Stimulated activated memory B cell treated with anti-CD40 and anti-IgM and Interleukin-4, amounts not matched to agents 10 μg/mL and 1 μg/mL and 100 μg/mL, for 72 hours (primary cell): Measurements from ENCODE around the gene LHFPL4.
"Not testable (repeated sequence)": the region's sequence is repeated elsewhere in the genome, so short reads cannot be mapped to it uniquely, and the experiment has no call there.

ENCODE experiments used
- ATAC-seq: fragments of 150-1000 bp; cut with Tn5 transposase; 2 replicates; pipeline ENCODE4 v1.10.0; 2021
- H3K27ac Mint-ChIP-seq: one replicate; pipeline ENCODE4 v1.8.0; 2022; ENCODE audit warnings: mild to moderate bottlenecking, mixed read lengths
- H3K27me3 Mint-ChIP-seq: one replicate; pipeline ENCODE4 v1.8.0; 2022; ENCODE audit warnings: mixed read lengths
- H3K36me3 Mint-ChIP-seq: one replicate; pipeline ENCODE4 v1.8.0; 2022; ENCODE audit warnings: mixed read lengths
- H3K4me1 Mint-ChIP-seq: one replicate; pipeline ENCODE4 v1.8.0; 2022; ENCODE audit warnings: mixed read lengths
- H3K4me3 Mint-ChIP-seq: one replicate; pipeline ENCODE4 v1.8.0; 2022; ENCODE audit warnings: mild to moderate bottlenecking, moderate library complexity, mixed read lengths
- H3K9me3 Mint-ChIP-seq: one replicate; pipeline ENCODE4 v1.8.0; 2022; ENCODE audit warnings: mixed read lengths

LHFPL4 gene

DNA sequence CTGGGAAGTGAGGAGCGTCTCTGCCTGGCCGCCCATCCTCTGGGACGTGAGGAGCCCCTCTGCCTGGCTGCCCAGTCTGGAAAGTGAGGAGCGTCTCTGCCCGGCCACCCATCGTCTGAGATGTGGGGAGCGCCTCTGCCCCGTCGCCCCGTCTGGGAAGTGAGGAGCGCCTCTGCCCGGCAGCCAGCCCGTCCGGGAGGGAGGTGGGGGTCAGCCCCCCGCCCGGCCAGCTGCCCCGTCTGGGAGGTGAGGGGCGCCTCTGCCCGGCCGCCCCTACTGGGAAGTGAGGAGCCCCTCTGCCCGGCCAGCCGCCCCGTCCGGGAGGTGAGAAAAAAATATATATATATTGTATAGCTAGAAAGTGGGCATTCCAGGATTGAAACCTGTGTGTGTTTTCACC, 6.4 kb upstream of the LHFPL4 start:
- not testable (repeated sequence) for H3K27ac Mint-ChIP-seq, H3K4me1 Mint-ChIP-seq, H3K4me3 Mint-ChIP-seq, ATAC-seq, H3K9me3 Mint-ChIP-seq, H3K36me3 Mint-ChIP-seq
- H3K27me3 Mint-ChIP-seq, result peaks cover 37% of the 10 kb centered on the region

DNA sequence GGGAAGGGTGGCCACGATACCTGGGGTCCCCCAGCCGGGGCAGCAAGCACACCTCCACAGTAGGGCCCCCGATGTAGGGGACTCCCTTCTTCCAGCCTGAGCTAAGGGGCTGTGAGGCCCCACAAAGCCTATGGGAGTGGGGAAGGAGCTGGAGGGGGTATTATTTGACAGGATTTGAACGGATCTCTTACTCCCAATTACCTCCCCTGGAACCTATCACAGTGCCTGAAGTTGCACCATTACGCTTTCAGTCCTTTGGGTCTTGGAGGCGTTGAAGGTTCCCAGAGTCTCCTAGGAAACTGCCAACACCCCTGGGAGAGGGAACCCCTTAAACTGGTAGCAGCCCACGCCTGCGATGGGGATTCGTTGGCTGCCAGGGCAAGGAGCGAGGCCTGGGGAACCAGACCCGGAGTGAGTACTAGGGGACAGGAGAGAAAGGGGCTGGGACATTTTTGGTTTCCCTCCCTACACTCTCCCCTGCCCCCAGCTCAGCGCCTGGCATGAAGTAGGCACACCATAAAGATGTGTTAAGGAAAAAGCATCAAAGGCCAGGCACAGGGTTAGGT, 409 bp upstream of the LHFPL4 start:
- ATAC-seq, result no peak
- Mint-ChIP-seq H3K27me3 (peaks cover 68% of the 10 kb centered on the region), H3K4me1 (peaks cover 14% of the 10 kb centered on the region), H3K4me3 (no peak overlapping the region), H3K36me3 (no peaks in the 10 kb centered on the region), H3K27ac (no peak overlapping the region), H3K9me3 (no peaks in the 10 kb centered on the region)

DNA sequence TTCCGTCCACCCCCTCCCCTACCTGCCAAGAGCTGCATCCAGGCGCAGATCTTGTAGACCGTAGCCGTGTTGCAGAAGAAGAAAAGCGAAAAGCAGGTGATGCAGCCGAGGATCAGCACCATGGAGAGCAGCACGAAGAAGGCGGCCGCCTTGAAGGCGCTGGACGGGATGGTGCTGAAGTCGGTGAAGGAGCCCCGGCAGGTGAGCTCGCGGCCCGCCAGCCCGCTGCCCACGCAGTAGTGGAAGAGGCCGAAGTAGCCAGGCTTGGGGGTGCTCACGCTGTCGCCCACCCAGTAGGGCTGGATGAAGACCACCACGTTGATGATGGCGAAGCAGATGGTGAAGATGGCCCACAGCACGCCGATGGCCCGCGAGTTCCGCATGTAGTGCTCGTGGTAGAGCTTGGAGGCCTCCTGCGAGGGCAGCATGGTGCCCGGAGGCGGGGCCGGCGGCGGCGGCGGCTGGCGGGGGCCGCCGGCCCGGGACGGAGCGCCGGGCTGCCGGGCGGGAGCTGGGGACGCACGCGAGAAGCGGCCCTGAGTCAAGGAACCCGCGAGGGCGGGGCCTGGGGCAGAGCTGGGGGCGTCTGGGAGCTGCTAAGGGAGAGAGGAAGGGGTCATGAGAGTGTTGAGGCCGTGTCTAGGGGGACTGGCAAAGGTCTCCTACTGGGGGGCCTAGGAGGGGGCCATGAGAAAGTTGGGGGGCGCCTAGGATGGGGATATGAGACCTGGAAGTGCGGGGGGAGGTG, 1.2 kb downstream of the LHFPL4 start:
- no peak for ATAC-seq
- Mint-ChIP-seq H3K27ac (no peak overlapping the region), H3K36me3 (no peaks in the 10 kb centered on the region), H3K27me3 (peaks cover 73% of the 10 kb centered on the region), H3K4me3 (no peak overlapping the region), H3K4me1 (peaks cover 14% of the 10 kb centered on the region), H3K9me3 (no peaks in the 10 kb centered on the region)

DNA sequence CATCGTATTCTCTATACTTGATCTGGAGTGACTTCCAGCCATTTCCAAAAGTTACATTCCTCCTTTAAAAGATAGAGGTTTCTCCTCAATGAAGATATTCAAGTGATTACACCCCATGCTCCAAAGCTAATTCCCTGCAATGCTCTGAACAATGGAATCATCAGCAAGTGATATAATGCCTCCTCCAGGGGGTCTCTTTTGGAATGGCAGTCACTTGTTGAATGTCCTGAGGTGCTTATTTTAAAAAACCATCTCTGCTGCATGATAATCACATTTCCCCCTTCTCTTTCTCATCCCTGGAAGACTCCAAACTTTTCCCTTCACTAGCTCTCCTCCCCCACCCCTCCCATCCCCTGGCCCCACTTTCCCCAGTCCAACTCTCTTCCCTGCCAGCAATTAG, 2.6 kb downstream of the LHFPL4 start:
- H3K36me3 Mint-ChIP-seq, result no peaks in the 10 kb centered on the region
- no peak for ATAC-seq
- no peaks in the 10 kb centered on the region for H3K9me3 Mint-ChIP-seq
- H3K4me3 Mint-ChIP-seq, result no peak overlapping the region
- peaks cover 14% of the 10 kb centered on the region for H3K4me1 Mint-ChIP-seq
- no peak overlapping the region for H3K27ac Mint-ChIP-seq
- peaks cover 67% of the 10 kb centered on the region for H3K27me3 Mint-ChIP-seq

DNA sequence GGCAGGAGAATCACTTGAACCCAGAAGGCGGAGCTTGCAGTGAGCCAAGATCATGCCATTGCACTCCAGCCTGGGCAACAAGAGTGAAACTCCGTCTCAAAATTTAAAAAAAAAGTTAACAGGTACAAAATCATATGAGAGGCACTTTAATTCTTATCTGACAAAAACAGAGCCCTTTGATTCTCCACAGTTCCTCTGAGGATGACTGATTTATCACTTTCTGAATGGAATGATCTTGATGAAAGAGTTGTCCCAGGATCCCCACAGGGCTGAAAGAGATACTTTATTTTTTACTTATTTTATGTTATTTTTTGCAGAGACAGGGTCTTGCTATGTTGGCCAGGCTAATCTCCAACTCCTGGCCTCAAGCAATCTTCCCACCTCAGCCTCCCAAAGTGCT, 4.0 kb downstream of the LHFPL4 start:
- H3K36me3 Mint-ChIP-seq, result no peaks in the 10 kb centered on the region
- peaks cover 70% of the 10 kb centered on the region for H3K27me3 Mint-ChIP-seq
- peaks cover 14% of the 10 kb centered on the region for H3K4me1 Mint-ChIP-seq
- ATAC-seq, result no peak
- no peak overlapping the region for H3K27ac Mint-ChIP-seq
- no peak overlapping the region for H3K4me3 Mint-ChIP-seq
- H3K9me3 Mint-ChIP-seq, result no peaks in the 10 kb centered on the region

DNA sequence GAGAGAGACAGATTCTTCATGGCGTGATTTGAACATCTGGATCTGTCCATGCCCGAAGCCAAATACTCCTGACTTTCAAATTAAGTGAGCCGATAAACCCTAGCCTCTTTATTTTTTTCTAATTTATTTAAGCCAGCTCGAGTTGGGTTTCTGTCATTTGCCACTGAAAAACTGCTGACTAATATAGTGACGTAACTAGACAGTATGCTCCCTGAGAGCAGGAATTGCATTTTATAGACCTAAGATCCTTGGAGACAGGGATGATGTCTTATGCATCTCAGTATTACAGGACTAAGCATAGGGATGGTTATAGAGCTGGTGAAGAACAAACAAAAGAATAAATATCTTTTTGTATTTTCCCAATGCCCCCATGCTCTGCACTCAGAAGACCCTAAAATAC, 4.6 kb downstream of the LHFPL4 start:
- no peaks in the 10 kb centered on the region for H3K36me3 Mint-ChIP-seq
- H3K4me3 Mint-ChIP-seq, result no peak overlapping the region
- peaks cover 73% of the 10 kb centered on the region for H3K27me3 Mint-ChIP-seq
- no peak for ATAC-seq
- H3K4me1 Mint-ChIP-seq, result peaks cover 14% of the 10 kb centered on the region
- H3K9me3 Mint-ChIP-seq, result no peaks in the 10 kb centered on the region
- H3K27ac Mint-ChIP-seq, result no peak overlapping the region

DNA sequence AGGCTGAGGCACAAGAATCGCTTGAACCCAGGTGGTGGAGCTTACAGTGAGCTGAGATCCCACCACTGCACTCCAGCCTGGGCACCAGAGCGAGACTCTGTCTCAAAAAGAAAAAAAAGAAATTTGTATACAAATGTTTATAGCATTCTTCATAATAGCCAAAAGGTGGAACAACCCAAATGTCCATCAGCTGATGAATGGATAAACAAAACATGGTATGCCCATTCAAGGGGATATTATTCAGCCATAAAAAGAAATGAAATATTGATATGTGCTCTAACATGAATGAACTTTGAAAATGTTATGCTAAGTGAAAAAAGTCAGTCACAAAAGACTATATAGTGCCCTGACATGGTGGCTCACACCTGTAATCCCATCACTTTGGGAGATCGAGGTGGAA, 11.4 kb downstream of the LHFPL4 start:
- Mint-ChIP-seq H3K27me3 (peaks cover 27% of the 10 kb centered on the region), H3K36me3 (no peaks in the 10 kb centered on the region), H3K4me3 (no peak overlapping the region), H3K27ac (no peak overlapping the region), H3K9me3 (no peaks in the 10 kb centered on the region), H3K4me1 (no peaks in the 10 kb centered on the region)
- ATAC-seq, result no peak

DNA sequence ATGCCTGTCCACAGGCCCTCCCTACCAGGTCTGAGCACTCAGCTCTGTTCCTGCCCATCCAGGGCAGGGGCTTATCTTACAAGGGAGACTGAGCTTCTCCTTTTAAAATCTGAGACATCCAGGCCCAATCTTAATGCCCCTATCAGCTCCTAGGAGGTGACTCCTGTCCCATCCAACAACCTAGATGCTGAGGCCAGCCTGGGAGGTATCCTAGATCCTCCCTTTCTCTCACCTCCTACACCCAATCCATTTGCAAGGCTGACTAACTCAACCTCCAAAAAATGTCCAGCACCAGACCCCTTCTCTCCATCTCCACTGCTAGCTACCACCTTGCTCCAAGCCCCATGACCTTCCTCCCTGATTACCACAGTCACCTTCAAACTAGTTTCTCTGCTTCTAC, 17.4 kb downstream of the LHFPL4 start:
- Mint-ChIP-seq H3K4me3 (no peak overlapping the region), H3K9me3 (no peaks in the 10 kb centered on the region), H3K27me3 (peaks cover 5% of the 10 kb centered on the region), H3K36me3 (no peaks in the 10 kb centered on the region), H3K27ac (no peak overlapping the region), H3K4me1 (no peaks in the 10 kb centered on the region)
- ATAC-seq, result peak; percentile 34

DNA sequence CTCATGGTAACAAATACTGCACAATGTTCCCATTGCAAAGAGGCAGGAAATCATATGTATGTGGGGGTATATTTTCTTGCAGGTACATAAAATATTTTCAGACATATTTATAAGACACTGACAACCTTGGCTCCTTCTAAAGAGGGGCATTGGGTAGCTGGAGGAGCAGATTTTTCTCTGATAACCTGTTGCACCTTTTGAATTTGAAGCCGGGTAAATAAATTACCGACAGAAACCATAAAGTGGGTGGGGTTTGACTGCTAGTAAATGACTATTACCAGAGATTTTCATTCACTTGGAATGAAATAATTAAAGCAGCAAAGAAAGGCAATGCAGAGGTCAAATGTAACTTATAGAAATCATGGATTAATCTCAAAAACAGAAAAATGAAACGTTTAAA, 19.2 kb downstream of the LHFPL4 start:
- Mint-ChIP-seq H3K27me3 (peaks cover 5% of the 10 kb centered on the region), H3K4me1 (no peaks in the 10 kb centered on the region), H3K27ac (no peak overlapping the region), H3K36me3 (no peaks in the 10 kb centered on the region), H3K4me3 (no peak overlapping the region), H3K9me3 (no peaks in the 10 kb centered on the region)
- no peak for ATAC-seq

DNA sequence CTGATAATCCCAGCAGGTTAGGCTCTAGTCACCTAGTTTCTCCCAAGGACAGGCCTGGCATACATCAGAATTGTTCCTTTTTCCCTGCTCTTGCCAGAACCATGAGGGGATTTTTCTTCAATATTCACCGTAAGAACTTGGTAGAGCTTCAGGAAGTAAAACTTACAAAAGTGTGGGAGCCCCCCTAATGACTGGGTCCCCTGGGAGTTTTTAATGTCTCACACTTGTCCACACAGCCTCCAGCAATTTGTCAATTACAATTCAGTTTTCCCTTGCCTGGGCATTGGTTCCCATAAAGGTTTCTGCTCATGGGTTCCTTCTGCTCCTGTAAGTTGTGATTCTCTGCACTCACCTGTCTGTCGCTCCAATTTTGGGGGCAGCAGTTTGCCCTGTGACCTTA, 28.5 kb downstream of the LHFPL4 start:
- Mint-ChIP-seq H3K27me3 (peaks cover 62% of the 10 kb centered on the region), H3K27ac (no peak overlapping the region), H3K36me3 (no peaks in the 10 kb centered on the region), H3K4me3 (no peak overlapping the region), H3K4me1 (no peaks in the 10 kb centered on the region), H3K9me3 (no peaks in the 10 kb centered on the region)
- no peak for ATAC-seq

DNA sequence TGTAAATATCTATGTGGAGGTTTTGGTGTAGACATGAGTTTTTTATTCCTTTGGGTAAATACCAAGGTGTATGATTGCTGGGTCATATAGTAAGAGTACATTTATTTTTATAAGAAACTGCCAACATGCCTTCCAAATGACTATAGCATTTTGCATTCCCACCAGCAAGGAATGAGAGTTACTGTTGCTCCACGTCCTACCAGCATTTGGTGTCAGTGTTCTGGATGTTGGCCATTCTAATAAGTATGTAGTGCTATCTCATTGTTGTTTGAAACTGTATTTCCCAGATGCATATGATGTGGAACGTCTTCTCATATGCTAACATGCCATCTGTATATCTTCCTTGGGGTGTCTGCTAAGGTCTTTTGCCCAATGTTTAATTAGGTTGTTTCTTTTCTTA, 38.7 kb downstream of the LHFPL4 start:
- Mint-ChIP-seq H3K36me3 (no peaks in the 10 kb centered on the region), H3K9me3 (no peaks in the 10 kb centered on the region), H3K4me1 (no peaks in the 10 kb centered on the region), H3K4me3 (no peak overlapping the region), H3K27me3 (peaks cover 19% of the 10 kb centered on the region), H3K27ac (no peak overlapping the region)
- no peak for ATAC-seq

DNA sequence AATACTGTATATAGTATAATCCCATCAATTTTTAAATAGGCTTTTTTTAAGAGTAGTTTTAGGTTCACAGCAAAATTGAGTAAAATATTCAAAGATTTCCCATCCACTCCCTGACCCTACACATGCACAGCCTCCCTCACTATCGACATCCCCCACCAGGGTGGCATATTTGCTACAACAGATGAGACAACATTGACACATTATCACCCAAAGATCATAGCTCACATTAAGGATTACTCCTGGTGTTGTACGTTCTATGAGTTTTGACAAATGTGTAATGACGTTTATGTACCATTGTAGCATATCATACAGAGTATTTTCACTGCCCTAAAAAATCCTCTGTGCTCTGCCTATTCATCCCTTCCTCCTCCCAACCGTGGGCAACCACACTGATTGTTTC, 39.3 kb downstream of the LHFPL4 start:
- Mint-ChIP-seq H3K27me3 (peaks cover 19% of the 10 kb centered on the region), H3K4me3 (no peak overlapping the region), H3K9me3 (no peaks in the 10 kb centered on the region), H3K36me3 (no peaks in the 10 kb centered on the region), H3K27ac (no peak overlapping the region), H3K4me1 (peaks cover 2% of the 10 kb centered on the region)
- no peak for ATAC-seq

DNA sequence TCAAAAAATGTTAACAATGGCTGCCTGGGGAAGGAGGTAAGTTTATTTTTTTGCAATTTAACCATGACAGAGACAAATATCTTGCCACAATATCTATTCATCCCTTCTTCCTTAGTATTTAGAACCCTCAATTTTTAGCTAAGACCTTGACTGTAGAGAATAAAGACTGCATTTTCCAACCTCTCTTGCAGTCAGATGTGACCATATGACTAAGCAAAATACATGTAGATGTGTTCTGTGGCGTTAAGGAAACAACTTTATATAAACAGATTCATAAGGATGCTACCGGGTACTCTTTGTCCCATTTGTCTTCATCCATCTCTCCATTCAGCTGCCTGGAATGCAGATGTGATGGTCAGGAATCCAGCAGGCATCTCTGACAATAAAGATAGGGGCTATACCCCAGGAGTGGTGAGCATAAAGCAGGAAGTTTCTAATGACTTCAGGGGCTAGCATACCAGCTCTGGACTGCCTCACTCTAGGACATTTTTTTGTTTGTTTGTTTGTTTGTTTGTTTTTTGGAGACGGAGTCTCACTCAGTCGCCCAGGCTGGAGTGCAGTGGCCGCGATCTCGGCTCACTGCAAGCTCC, 41.1 kb downstream of the LHFPL4 start:
- no peak overlapping the region for H3K27ac Mint-ChIP-seq
- no peak overlapping the region for H3K4me3 Mint-ChIP-seq
- H3K9me3 Mint-ChIP-seq, result no peaks in the 10 kb centered on the region
- no peaks in the 10 kb centered on the region for H3K36me3 Mint-ChIP-seq
- no peak for ATAC-seq
- peaks cover 7% of the 10 kb centered on the region for H3K4me1 Mint-ChIP-seq
- H3K27me3 Mint-ChIP-seq, result peaks cover 27% of the 10 kb centered on the region

DNA sequence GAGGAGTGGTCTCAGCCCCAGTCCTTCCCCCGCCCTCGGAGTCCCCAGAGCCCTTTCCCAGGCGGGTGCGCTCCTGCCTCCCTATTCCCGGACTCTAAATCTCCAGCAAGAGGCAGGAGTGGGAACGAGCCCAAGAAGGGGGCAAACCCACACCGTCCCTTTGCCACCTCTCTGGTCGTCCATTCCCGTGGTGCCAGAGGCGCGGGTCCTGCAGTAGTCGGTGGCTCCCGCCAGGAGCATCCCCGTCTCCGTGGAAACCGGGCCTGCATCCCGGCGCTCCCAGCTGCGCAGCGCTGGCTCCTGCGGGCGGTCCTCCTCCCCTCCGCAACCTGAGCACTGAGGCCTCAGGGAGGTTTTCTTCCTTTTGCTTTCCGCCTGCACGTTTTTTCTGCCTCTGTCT, 44.8 kb downstream of the LHFPL4 start:
- no peaks in the 10 kb centered on the region for H3K36me3 Mint-ChIP-seq
- H3K9me3 Mint-ChIP-seq, result no peaks in the 10 kb centered on the region
- ATAC-seq, result no peak
- H3K27ac Mint-ChIP-seq, result no peak overlapping the region
- H3K4me3 Mint-ChIP-seq, result no peak overlapping the region
- H3K4me1 Mint-ChIP-seq, result peaks cover 22% of the 10 kb centered on the region
- peaks cover 47% of the 10 kb centered on the region for H3K27me3 Mint-ChIP-seq

DNA sequence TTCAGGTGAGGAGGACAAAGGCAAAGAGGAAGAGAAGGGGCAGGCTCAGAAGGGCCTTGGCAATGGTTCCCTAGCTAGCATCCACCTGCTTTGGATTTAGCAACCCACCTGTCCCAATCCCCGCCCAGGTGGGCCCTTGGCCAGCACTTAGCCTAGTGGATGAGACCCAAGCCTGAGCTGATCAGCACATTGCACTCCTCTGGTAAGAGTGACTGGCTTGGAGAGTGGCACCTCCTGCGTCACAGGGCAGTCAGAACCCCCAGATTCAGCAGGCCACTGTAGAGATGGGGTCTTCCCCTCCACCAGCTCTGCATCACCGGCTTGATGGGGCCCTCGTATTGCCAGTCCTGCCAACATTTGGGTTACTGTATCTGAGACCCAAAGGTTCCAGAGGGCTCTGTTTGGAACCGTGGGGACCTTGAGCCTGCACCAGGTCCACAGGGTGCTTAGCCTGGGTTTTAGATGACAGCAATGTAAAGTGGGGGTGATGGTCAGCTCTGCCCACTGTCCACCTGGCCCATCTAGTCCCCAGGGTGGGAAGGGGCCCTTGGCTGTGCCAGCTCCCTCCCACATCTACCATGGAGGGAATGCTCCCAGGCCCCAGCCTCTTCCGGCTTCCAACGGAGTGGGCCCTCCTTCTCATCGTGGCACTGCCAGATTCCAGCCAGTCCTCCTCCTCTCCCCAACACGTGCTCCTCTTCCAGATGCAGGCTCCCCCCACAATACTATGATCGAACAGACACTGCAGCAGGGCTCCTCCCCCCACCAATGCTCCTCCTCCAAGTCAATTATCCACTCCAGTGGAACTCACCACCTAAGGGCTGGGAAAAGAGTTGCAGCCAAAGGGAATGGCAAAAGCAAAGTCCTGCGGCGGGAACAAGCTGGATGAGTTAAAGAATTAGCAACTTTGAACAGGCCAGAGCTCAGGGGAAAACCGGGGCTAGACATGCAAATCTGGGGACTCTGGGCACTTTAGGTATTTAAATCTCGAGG, 45.7 kb downstream of the LHFPL4 start:
- no peak for ATAC-seq
- Mint-ChIP-seq H3K4me3 (no peak overlapping the region), H3K4me1 (peaks cover 27% of the 10 kb centered on the region), H3K36me3 (no peaks in the 10 kb centered on the region), H3K27me3 (peaks cover 47% of the 10 kb centered on the region), H3K9me3 (no peaks in the 10 kb centered on the region), H3K27ac (no peak overlapping the region)
